ENCODE results near the gene TK1. TPM values are rescaled to one million over a fixed set of nuclear protein-coding genes. Genes with fewer than 3 reads are reported as not detected.

The TK1 gene
- total RNA-seq, 1 donor = 23.9 TPM

DNA sequence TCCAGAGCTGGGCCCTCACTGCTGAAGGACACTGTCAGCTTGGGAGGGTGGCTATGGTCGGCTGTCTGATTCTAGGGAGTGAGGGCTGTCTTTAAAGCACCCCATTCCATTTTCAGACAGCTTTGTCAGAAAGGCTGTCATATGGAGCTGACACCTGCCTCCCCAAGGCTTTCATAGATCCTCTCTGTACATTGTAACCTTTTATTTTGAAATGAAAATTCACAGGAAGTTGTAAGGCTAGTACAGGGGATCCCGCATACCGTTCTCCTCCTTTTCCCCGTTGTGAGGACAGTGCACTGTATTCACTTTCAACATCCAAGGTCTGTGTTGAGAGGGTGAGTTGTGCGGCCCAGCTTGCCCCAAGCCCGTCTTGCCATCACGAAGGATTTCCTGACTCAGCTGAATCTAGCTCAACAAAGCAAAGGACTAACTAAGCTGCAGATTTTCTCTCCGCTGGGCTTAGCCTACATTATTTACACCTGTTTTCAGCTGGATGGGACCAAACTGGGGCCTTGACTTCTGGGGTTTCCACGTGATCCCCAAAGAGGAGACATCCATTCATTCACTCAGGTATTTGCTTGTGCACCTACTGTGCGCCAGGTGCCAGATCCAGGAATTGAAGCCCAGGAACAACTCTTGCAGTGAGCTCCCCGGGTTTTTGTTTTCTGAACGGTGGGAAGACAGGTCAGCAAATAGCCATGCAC, 39.4 kb upstream of the TK1 start:
- Histone ChIP-seq H3K27ac (ENCODE audit: low read depth, low read length) (no peak overlapping the region), H3K4me2 (ENCODE audit: insufficient read depth, low read length) (no peak overlapping the region), H2AFZ (ENCODE audit: low read length) (no peak overlapping the region), H3K4me3 (ENCODE audit: insufficient read depth, low read length) (no peak overlapping the region), H4K20me1 (ENCODE audit: insufficient read depth, low read length) (no peaks in the 10 kb centered on the region), H3K36me3 (ENCODE audit: insufficient read depth, low read length) (peaks cover 24% of the 10 kb centered on the region), H3K4me1 (ENCODE audit: insufficient read depth, low read length) (no peaks in the 10 kb centered on the region), H3K79me2 (ENCODE audit: insufficient read depth, low read length) (no peaks in the 10 kb centered on the region), H3K9me3 (ENCODE audit: low read depth, low read length) (no peaks in the 10 kb centered on the region), H3K27me3 (ENCODE audit: insufficient read depth, low read length) (peaks cover 12% of the 10 kb centered on the region)
- TF ChIP-seq CTCF (IDR thresholded peaks at IDR 0.05; ENCODE audit: extremely low read depth, low read depth, low read length) = no peak
- DNase-seq (ENCODE audit: insufficient read length, low spot score, missing footprints) = peak; percentile 78

GRCh38 chr17:78225088-78225865, 38.4 kb upstream of the TK1 start:
- Histone ChIP-seq H3K4me1 (ENCODE audit: insufficient read depth, low read length) (no peaks in the 10 kb centered on the region), H3K27me3 (ENCODE audit: insufficient read depth, low read length) (peaks cover 2% of the 10 kb centered on the region), H2AFZ (ENCODE audit: low read length) (peak overlapping the region; percentile 91), H3K79me2 (ENCODE audit: insufficient read depth, low read length) (peaks cover 3% of the 10 kb centered on the region), H3K36me3 (ENCODE audit: insufficient read depth, low read length) (peaks cover 27% of the 10 kb centered on the region), H3K9me3 (ENCODE audit: low read depth, low read length) (no peaks in the 10 kb centered on the region), H3K4me3 (ENCODE audit: insufficient read depth, low read length) (no peak overlapping the region), H3K4me2 (ENCODE audit: insufficient read depth, low read length) (no peak overlapping the region), H3K27ac (ENCODE audit: low read depth, low read length) (no peak overlapping the region), H4K20me1 (ENCODE audit: insufficient read depth, low read length) (no peaks in the 10 kb centered on the region)
- peak; percentile 50 for DNase-seq (ENCODE audit: insufficient read length, low spot score, missing footprints)
- TF ChIP-seq CTCF (IDR thresholded peaks at IDR 0.05; ENCODE audit: extremely low read depth, low read depth, low read length) = no peak

- Histone ChIP-seq H3K36me3 (ENCODE audit: insufficient read depth, low read length) (peaks cover 31% of the 10 kb centered on the region), H2AFZ (ENCODE audit: low read length) (peak overlapping the region; percentile 91), H3K27me3 (ENCODE audit: insufficient read depth, low read length) (no peaks in the 10 kb centered on the region), H3K4me2 (ENCODE audit: insufficient read depth, low read length) (no peak overlapping the region), H3K27ac (ENCODE audit: low read depth, low read length) (no peak overlapping the region), H3K9me3 (ENCODE audit: low read depth, low read length) (no peaks in the 10 kb centered on the region), H3K4me3 (ENCODE audit: insufficient read depth, low read length) (peak overlapping the region; percentile 19), H4K20me1 (ENCODE audit: insufficient read depth, low read length) (no peaks in the 10 kb centered on the region), H3K79me2 (ENCODE audit: insufficient read depth, low read length) (peaks cover 7% of the 10 kb centered on the region), H3K4me1 (ENCODE audit: insufficient read depth, low read length) (no peaks in the 10 kb centered on the region)
- TF ChIP-seq CTCF (IDR thresholded peaks at IDR 0.05; ENCODE audit: extremely low read depth, low read depth, low read length) = no peak
- DNase-seq (ENCODE audit: insufficient read length, low spot score, missing footprints) = peak; percentile 70
Observed at GRCh38 chr17:78224231-78225087, 37.6 kb upstream of the TK1 start.
